ENCODE results near the gene CSHL1.
"Not testable (repeated sequence)": the region's sequence is repeated elsewhere in the genome, so short reads cannot be mapped to it uniquely, and the experiment has no call there.

The CSHL1 gene

GRCh38 chr17:63917646-63918045 lies 6.6 kb upstream of the CSHL1 start:
- no peak for DNase-seq

- not testable (repeated sequence) for DNase-seq
Observed at GRCh38 chr17:63917206-63917605, 6.1 kb upstream of the CSHL1 start.

GRCh38 chr17:63916566-63917185 lies 5.6 kb upstream of the CSHL1 start:
- DNase-seq, result no peak

- not testable (repeated sequence) for DNase-seq
Observed at GRCh38 chr17:63915753-63916152, 4.7 kb upstream of the CSHL1 start.

- no peak for DNase-seq
Observed at GRCh38 chr17:63914471-63914870, 3.4 kb upstream of the CSHL1 start.

GRCh38 chr17:63911657-63912100 lies 621 bp upstream of the CSHL1 start:
- no peak for DNase-seq

- DNase-seq, result no peak
Observed at GRCh38 chr17:63910096-63910495, 962 bp downstream of the CSHL1 start.

GRCh38 chr17:63909586-63909985 lies 1.5 kb downstream of the CSHL1 start:
- DNase-seq, result not testable (repeated sequence)

- peak; percentile 21 for DNase-seq
Observed at GRCh38 chr17:63907161-63907778, 3.8 kb downstream of the CSHL1 start.

- DNase-seq, result not testable (repeated sequence)
Observed at GRCh38 chr17:63904796-63905195, 6.3 kb downstream of the CSHL1 start.

- not testable (repeated sequence) for DNase-seq
Observed at GRCh38 chr17:63903787-63904201, 7.3 kb downstream of the CSHL1 start.

- not testable (repeated sequence) for DNase-seq
Observed at GRCh38 chr17:63901971-63902370, 9.1 kb downstream of the CSHL1 start.

GRCh38 chr17:63898899-63899798 lies 11.9 kb downstream of the CSHL1 start:
- DNase-seq, result not testable (repeated sequence)

GRCh38 chr17:63896524-63897354 lies 14.3 kb downstream of the CSHL1 start, which contains the start of gene CSH1:
CSH1 (minus strand) TSS chr17:63896574; CDS start chr17:63896511, 63 bp downstream.
- not testable (repeated sequence) for DNase-seq

- DNase-seq, result not testable (repeated sequence)
Observed at GRCh38 chr17:63894821-63895220, 16.2 kb downstream of the CSHL1 start.

- not testable (repeated sequence) for DNase-seq
Observed at GRCh38 chr17:63894021-63894420, 17.0 kb downstream of the CSHL1 start.

GRCh38 chr17:63892316-63893037 lies 18.6 kb downstream of the CSHL1 start:
- not testable (repeated sequence) for DNase-seq

- not testable (repeated sequence) for DNase-seq
Observed at GRCh38 chr17:63889026-63889848, 21.8 kb downstream of the CSHL1 start.

- DNase-seq, result not testable (repeated sequence)
Observed at GRCh38 chr17:63885119-63885518, 25.9 kb downstream of the CSHL1 start.

- DNase-seq, result not testable (repeated sequence)
Observed at GRCh38 chr17:63882626-63883126, 28.4 kb downstream of the CSHL1 start.

Measured in NCI-H2107 (cell line).